Lower lobe of right lung (tissue), 2 donors: ENCODE data around the gene COL23A1. TPM values are rescaled to one million over a fixed set of nuclear protein-coding genes. Genes with fewer than 3 reads are reported as not detected.

ENCODE experiments used
- ATAC-seq, 2 donors: fragments of 200-7000 bp; cut with Tn5 transposase; one replicate each; pipeline ENCODE4 v1.9.1; 2020 to 2022; ENCODE audit warnings: mild to moderate bottlenecking in 2 of 2, moderate library complexity in 2 of 2
- DNase-seq: peaks from one replicate; pipeline ENCODE4 v3.0.0-alpha.2; 2020
- H3K27ac ChIP-seq: fragments of 200-600 bp; one replicate; pipeline ENCODE4 v1.8.0; 2022
- H3K27me3 ChIP-seq: fragments of 200-600 bp; one replicate; pipeline ENCODE4 v1.8.0; 2022; ENCODE audit warnings: low read depth
- H3K36me3 ChIP-seq: fragments of 200-600 bp; one replicate; pipeline ENCODE4 v1.8.0; 2022; ENCODE audit warnings: mild to moderate bottlenecking
- H3K4me1 ChIP-seq: fragments of 200-600 bp; one replicate; pipeline ENCODE4 v1.8.0; 2022
- H3K4me3 ChIP-seq: fragments of 200-600 bp; one replicate; pipeline ENCODE4 v1.8.0; 2022; ENCODE audit warnings: mild to moderate bottlenecking
- H3K9me3 ChIP-seq: fragments of 200-600 bp; one replicate; pipeline ENCODE4 v1.8.0; 2022
- intact Hi-C: fragments of 100-400 bp; cut with DNase I; formaldehyde crosslinking; loops from one replicate; pipeline ENCODE4 v1.11.0; 2022
- total RNA-seq: library from RNA; stranded (reverse); fragmentation: NEBNext Ultra II Directional; extraction: Animal tissue kit (Norgen Biotek cat#: 25700); gene quantifications from one replicate; pipeline ENCODE4 v1.2.1, GENCODE V29; 2021
- TF ChIP-seq, protein P1 (sequence below): fragments of 200-600 bp; IDR thresholded peaks from one replicate; pipeline ENCODE4 v1.8.0; 2022; ENCODE audit warnings: antibody characterized with exemption, mild to moderate bottlenecking
- donor health status: DM: no; HTN: yes; CAD: no; lungs with severe emphysema.

COL23A1 gene
- total RNA-seq, 1 donor from 2014 or later = 1.2 TPM

- Histone ChIP-seq H3K27me3 (peaks cover 6% of the 10 kb centered on the region), H3K4me1 (peaks cover 15% of the 10 kb centered on the region), H3K9me3 (no peaks in the 10 kb centered on the region), H3K4me3 (peak overlapping the region; percentile 6), H3K27ac (no peak overlapping the region), H3K36me3 (no peaks in the 10 kb centered on the region)
- ATAC-seq (peak; percentile 23 to 47), DNase-seq (no peak)
- TF ChIP-seq, protein P1, sequence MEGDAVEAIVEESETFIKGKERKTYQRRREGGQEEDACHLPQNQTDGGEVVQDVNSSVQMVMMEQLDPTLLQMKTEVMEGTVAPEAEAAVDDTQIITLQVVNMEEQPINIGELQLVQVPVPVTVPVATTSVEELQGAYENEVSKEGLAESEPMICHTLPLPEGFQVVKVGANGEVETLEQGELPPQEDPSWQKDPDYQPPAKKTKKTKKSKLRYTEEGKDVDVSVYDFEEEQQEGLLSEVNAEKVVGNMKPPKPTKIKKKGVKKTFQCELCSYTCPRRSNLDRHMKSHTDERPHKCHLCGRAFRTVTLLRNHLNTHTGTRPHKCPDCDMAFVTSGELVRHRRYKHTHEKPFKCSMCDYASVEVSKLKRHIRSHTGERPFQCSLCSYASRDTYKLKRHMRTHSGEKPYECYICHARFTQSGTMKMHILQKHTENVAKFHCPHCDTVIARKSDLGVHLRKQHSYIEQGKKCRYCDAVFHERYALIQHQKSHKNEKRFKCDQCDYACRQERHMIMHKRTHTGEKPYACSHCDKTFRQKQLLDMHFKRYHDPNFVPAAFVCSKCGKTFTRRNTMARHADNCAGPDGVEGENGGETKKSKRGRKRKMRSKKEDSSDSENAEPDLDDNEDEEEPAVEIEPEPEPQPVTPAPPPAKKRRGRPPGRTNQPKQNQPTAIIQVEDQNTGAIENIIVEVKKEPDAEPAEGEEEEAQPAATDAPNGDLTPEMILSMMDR = no peak
- intact Hi-C loops = no loop called here
These were observed 233.7 kb downstream of the COL23A1 start for GRCh38 chr5:178356431-178356872.

- H3K9me3 ChIP-seq = no peaks in the 10 kb centered on the region
- peaks cover 6% of the 10 kb centered on the region for H3K27me3 ChIP-seq
- no peak overlapping the region for H3K4me3 ChIP-seq
- H3K27ac ChIP-seq = no peak overlapping the region
- ATAC-seq (no peak), DNase-seq (no peak)
- TF ChIP-seq, protein P1 = no peak
- H3K36me3 ChIP-seq = no peaks in the 10 kb centered on the region
- peaks cover 15% of the 10 kb centered on the region for H3K4me1 ChIP-seq
- intact Hi-C loops = no loop called here
These were observed 234.5 kb downstream of the COL23A1 start for GRCh38 chr5:178355671-178356070.

- Histone ChIP-seq H3K27ac (no peak overlapping the region), H3K4me3 (no peak overlapping the region), H3K4me1 (peaks cover 15% of the 10 kb centered on the region), H3K36me3 (no peaks in the 10 kb centered on the region), H3K9me3 (no peaks in the 10 kb centered on the region), H3K27me3 (no peaks in the 10 kb centered on the region)
- intact Hi-C loops = no loop called here
- ATAC-seq (no peak), DNase-seq (no peak)
- TF ChIP-seq, protein P1 = no peak
These were observed 236.7 kb downstream of the COL23A1 start for GRCh38 chr5:178353461-178353860.

DNA sequence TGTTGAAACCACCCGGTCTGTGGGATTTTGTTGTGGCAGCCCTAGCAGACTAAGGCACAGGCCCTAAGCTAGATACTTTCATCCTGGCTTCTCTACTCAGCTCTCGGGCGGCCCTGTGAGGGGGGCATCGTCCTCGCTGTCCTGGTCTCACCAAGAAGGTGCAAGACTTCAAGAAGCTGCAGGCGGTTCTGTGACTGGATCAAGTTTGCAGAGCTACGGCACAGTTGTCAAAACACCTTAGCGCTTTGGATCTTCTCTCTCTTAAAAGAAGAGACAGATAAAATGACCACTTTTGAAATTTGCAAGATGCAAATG is 238.2 kb downstream of the COL23A1 start:
- Histone ChIP-seq H3K27ac (no peak overlapping the region), H3K36me3 (no peaks in the 10 kb centered on the region), H3K4me1 (peaks cover 12% of the 10 kb centered on the region), H3K27me3 (no peaks in the 10 kb centered on the region), H3K9me3 (no peaks in the 10 kb centered on the region), H3K4me3 (no peak overlapping the region)
- ATAC-seq = no peak
- TF ChIP-seq, protein P1 = no peak
- intact Hi-C loops = no loop called here
- DNase-seq = no peak

DNA sequence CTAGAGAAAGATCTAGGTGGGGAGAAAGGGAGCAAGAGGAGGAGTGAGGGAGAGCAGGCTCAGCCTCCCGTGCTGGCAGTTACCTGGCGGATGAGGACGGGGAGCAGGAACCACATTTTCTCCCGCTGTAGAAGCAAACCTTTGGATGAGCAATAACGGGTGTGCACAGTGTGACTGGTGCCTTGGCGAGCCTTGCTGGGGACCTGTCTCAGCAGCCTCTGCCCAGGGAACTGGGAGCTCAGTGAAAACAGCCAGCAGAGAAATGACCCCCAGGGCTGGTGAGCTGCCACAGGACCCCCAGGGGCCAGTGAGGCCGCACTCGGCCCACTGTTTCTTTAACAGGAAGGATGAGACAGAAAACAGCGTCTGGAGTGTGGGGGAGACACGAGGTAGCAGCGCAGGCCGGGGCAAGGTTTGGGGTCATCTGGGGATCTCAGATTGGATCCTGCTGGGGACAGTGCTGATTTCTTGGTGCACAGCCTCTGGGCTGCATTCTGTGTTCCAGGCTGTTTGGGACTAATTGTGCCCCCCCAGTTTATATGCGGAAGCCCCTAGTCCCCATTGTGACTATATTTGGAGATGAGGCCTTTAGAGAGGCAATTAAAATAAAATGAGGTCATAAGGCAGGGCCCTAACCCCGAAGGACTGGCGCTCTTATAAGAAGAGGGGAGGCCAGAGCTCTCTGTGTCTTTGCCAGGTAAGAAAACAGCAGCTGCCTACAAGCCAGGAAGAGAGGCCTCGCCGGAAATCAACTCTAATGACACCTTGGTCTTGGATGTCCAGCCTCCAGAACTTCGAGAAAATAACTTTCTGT is 238.8 kb downstream of the COL23A1 start:
- no peaks in the 10 kb centered on the region for H3K36me3 ChIP-seq
- no peaks in the 10 kb centered on the region for H3K27me3 ChIP-seq
- ATAC-seq = no peak
- no peak overlapping the region for H3K27ac ChIP-seq
- no peaks in the 10 kb centered on the region for H3K9me3 ChIP-seq
- intact Hi-C loops = no loop called here
- TF ChIP-seq, protein P1 = no peak
- no peak overlapping the region for H3K4me3 ChIP-seq
- no peak for DNase-seq
- H3K4me1 ChIP-seq = peaks cover 6% of the 10 kb centered on the region
